ENCODE results near the gene DCST2.

The DCST2 gene

GRCh38 chr1:154973344-154974101 lies 60.1 kb downstream of the DCST2 start:
- FAIRE-seq: peak; percentile 85

- FAIRE-seq: no peak
Observed at GRCh38 chr1:154972517-154973343, 60.9 kb downstream of the DCST2 start.

DNA sequence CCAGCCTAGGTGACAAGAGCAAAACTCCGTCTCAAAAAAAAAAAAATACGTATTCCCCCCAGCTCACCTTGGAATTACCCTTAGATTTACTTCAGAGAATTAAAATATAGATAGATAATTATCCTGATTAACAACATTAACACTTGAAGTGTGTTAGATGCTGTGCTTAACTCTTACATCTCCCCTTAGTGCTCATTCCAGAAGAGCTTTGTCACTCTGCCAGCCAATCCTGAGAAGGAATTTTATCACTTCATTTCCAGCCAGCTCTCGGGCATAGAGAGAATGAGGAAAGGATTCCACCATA lies 61.4 kb downstream of the DCST2 start:
- no peak for FAIRE-seq

GRCh38 chr1:154971341-154971998 lies 62.1 kb downstream of the DCST2 start:
- FAIRE-seq: no peak

DNA sequence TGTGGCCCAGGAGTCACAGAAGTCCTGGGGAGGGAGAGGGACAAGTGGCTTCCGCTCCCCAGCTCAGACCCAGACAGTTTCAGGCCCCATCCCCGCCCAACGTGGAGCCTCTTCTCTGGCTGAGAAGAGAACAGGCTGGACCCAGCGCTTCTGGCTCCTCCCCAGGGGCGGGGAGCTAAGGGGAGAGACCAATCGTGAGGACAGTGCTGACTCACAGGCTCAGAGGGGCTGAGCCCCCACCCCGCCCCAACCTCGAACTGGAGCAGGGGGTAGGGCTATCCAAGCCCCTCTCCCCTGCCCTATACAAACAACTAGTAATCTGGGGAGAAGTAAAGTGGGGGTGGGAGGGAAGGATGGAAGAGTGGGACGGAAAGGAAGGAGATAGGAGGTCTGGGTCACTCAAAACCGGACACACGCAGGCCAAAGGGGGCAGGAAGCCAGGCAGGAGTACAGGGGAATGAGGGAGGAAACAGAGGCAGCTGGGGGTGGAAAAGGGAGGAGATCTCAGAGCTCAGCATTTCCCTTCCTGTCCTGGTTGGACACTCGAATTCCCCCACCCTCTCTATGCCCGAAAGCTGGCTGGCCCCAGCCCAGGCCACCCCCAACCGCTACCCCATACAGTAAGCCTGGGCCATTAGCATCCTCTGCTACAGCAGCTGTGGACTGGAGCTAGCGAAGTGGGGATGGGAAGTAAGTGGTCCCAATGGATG lies 62.8 kb downstream of the DCST2 start, which contains the start of gene SHC1:
Gene SHC1 (minus strand): TSS at position 117 of the 710 bp plus-strand sequence. CDS start 221 bp downstream, outside the sequence.
- no peak for FAIRE-seq

- no peak for FAIRE-seq
Observed at GRCh38 chr1:154969860-154970452, 63.6 kb downstream of the DCST2 start.

GRCh38 chr1:154969246-154969645 lies 64.3 kb downstream of the DCST2 start:
- no peak for FAIRE-seq

- no peak for FAIRE-seq
Observed at GRCh38 chr1:154968731-154969130, 64.8 kb downstream of the DCST2 start.
